UCSD-AML1 (cell line): ENCODE measurements around the gene NADK.

Experiments
- DNase-seq: peaks from one replicate; lab custom pipeline; 2025; ENCODE audit not compliant: unreplicated experiment; lab: John Stamatoyannopoulos, UW

NADK gene, protein sequence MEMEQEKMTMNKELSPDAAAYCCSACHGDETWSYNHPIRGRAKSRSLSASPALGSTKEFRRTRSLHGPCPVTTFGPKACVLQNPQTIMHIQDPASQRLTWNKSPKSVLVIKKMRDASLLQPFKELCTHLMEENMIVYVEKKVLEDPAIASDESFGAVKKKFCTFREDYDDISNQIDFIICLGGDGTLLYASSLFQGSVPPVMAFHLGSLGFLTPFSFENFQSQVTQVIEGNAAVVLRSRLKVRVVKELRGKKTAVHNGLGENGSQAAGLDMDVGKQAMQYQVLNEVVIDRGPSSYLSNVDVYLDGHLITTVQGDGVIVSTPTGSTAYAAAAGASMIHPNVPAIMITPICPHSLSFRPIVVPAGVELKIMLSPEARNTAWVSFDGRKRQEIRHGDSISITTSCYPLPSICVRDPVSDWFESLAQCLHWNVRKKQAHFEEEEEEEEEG

DNA sequence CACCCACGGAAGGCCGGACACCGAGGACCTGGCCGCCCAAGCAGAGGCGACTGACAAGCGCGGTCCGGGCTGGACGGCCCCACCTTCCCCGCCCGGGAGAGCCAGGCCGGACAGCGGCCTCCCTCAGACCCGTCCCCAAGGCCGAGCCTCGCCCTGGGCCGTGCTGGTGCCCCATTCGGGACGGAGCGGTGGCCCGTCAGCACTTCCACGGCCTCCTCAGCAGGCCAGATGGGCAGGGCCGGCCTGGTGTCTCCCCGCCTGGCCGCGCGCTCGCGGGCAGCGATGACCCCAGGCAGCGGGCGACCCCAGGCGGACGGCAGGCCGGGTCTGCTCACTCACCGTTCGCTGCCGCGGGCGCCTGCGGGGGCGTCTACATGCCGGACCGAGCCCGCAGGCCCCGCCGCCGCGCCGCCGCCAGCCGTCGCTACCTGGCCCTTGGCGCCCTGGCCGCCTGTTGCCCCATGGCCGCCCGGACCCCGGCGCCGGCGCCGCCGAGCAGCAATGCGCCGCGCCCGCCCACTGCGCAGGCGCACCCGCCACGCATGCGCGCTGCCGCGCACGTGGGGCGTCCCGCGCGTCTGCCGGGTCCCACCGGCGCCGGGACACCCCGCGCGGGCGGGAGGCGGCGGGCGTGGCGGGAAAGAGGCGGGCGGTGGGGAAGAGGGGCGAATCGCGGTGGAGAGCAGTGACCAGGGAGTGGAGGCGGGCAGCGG lies at the start of gene NADK:
TSS of gene NADK (minus strand) at position 521 of the 713 bp plus-strand sequence. CDS start 13,064 bp downstream, outside the sequence.
- peak; percentile 84 for DNase-seq

DNA sequence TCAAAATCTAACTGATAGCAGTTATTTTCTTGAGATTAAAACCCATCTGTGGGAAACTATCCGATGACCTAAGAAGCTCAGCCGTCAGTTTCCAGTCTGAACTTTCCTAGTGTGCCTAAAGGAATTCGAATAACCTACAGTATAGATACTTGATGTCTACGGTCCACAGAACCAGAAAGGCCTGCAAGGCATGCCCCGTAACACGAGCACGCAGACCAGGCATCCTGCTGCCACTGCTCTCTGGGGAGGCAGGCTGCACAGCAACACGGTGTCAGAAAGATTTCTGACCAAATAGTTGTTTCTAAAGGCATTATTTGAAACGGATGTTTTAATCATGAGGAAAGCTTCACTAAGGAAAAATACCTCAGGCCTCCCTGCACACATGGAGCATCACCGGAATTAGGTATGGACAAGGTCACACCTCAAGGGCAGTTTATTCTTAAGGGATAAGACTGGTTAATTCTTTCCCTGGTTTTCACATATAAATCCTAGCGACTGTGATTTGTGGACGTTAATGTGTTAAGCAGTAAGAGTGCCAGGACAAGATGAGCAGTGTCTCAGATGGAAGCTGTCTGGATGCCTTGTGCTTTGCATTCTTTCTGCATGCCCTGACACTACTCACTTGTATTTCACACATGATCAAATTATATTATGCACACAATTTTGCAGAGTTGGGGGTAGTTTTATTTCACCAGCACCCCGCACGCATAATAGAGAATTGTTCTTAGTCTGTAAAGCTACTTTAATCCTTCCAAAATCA lies 49.0 kb upstream of the NADK start:
- no peak for DNase-seq

DNA sequence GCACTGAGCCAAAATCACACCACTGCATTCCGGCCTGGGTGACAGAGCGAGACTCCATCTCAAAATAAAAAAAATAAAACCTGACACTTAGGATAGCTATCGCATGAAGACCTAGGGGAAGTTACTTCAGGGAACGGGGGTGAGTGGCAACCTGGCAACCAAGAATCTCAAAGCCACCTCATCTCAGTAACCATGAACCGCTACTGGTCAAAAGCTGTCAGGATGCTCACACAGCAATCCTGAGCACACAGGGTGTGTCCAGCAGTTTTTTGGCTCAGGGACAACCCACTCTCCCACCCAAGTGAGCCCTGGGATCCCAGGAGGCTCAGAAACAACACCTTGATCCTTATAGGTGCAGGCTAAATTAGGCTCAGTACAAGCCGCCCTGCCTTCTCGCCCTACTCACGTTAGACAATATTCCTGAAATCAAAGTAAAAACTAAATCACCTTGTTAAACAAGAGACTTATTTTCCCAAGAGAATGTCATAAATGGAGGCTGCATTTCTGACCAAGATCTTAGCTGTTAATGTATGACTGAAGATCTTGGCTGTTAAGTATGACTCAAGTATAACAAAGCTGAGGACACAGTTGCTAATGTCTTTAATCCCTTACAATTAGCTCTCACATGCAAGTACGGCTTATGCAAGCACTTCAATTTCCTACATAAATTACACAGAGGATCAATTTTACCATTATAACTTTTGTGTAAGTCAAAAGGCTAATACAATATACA lies 48.3 kb upstream of the NADK start:
- no peak for DNase-seq

DNA sequence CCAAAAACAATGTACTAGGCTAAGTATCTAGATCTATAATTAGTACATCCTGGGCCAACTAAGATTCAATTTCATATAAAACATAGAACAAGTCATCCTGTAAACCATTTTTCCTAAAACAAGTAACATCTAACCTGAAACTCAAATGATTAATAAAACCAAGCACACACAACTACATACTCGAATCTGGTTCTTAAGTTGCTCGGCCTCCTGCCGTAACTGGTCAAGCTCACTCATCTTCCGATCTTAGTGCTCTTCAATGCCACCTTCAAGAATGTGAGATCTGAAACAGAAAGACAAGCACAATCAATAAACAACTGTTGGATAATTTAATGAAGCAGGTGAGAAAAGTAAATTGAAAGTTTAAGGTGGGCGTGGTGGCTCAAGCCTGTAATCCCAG lies 46.9 kb upstream of the NADK start:
- no peak for DNase-seq

DNA sequence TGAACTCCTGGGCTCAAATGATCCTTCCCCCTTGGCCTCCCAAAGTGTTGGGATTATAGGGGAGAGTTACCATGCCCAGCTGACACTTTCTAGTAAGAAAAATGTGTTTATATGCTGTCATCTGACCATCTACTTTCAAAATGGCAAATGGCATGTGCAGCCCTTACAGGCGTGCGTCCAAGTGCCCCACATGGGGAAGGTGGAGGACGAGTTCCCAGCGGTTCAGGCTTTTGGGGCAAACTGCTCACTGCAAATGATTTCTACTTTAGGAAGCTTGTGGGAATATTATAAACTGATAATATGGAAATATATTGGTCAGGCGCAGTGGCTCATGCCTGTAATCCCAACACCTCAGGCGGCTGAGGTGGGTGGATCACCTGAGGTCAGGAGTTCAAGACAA lies 41.5 kb upstream of the NADK start:
- no peak for DNase-seq

DNA sequence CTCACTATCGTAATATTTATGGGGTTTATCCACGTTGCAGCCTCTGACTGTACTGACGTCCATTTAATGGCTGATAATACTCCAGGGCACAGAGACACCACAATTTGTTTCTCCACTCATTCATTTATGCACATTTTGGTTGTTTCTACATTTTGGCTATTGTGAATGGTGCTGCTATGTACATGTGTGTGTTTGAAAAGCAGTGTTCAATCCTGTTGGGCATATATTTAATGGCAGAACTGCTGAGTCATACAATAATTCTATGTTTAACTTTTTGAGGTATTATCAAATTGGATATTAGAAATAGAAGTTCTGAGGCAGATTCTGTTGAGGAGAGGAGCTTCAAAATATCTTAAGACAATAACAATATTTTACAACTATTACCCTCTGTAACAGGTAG lies 39.0 kb upstream of the NADK start:
- DNase-seq = no peak

DNA sequence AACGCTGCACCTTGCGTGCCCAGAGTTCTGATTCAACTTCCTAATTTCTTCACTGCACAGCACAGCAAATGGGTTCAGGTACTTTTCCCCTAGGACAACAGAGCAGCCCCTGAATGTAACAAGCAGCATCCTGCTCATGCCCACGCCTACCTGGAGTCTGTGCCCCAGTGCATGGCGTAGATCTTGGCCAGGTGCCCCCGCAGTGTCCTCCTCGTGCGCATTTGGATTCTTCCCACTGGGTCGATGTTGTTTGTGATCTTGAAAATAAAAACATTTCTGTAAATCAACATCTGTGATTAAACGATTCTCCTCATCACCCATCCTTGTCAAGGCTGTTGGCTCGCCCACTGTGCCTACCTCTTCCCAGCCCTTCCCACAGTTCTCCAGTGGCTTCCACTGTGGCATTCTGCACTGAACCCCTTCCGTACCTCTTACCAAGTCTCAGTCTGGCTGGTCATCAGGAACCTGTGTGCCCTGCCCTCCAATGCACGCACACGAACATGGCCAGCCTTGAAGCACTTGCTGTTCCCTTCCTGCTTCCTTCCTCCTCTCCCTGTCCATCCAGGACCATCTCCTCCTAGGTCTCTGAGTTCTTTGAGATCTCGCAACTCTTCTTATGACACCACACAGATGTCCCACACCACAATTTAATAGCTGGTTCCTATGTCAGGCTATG lies 37.5 kb upstream of the NADK start:
- DNase-seq = no peak

DNA sequence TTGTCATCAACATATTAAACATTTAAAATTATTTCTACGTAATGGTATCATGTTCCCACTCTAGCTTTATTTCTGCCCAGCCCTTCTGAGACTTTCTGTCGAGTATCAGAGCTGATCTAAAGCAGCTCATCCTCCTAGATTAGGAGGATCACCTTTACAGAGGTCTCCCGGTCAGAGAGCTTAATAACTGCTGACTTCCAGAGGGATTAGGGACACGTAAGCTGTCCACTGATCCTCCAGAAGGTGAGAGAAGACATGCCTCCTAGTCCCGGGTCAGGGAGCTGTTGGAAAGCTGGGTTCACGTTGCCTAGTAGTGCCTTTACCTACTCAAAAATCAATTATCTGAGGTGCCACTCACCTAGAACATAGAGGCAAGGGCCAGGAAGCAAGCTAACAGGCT lies 31.2 kb upstream of the NADK start:
- no peak for DNase-seq

DNA sequence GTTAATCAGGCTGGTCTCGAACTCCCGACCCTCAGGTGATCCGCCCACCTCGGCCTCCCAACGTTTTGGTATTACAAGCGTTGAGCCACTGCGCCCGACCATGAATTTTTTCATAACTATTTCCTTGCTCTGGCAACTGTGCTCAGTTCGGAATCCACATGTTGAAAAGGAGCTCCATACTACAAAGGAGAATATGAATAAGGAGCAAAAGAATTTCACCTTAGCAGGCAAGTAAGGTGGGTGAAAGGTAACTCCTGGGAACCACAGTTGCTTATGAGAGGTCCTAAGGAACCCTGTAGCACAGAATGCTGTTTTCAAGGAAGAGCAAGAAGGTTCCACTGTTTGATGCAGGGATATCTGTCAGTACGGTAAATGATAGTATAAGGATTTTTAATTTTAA lies 29.9 kb upstream of the NADK start:
- no peak for DNase-seq

DNA sequence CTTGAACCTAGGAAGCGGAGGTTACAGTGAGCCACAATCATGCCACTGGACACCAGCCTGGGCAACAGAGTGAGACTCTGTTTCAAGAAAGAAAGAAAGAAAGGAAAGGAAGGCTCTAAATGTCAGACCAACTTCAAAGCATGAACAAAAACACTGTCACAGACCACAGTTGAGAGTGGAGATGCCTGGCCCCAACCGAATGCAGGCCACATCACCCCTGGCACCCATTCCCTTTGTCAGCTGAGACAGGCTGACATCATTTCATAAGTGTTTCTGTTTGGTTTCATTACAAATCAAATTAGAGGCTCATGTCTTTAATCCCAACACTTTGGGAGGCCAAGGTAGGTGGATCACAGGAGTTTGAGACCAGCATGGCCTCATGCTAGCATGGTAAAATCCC lies 28.6 kb upstream of the NADK start:
- no peak for DNase-seq

DNA sequence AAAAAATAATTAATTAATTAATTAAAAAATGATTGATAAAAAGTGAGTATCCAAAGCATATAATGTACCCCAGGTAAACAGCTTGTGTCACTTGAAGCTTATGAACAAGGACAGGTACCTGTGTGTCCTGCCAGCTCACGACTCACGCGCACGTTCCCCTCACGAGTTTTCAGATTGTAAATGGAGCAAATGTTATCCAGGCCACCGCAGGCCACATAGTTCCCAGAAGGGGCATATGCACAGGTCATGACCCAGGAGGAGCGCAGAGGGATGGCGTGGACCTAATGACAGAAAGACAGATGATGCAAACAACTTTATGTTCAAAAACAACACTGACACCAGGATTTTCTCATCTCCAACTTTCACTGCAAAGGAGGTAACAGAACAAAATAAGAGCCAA lies 26.0 kb upstream of the NADK start:
- no peak for DNase-seq

DNA sequence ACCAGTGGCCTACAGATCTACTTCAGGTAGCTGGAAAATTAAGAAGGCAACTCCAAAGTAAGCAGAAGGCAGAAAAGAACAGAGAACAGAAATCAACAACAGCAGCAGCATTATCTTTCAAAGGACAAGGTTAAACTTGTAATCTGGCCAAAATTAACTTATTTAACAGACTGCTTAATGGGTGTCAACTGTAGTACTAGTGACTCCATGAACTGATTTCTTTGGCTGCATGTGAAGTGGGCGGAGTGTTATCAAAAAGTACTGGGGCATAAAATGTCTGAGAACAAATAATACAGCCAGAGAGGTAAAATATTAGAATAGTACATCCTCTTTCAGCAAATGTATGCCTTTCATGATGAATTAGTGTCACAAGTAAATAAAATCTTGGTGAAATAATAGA lies 24.6 kb upstream of the NADK start:
- no peak for DNase-seq

DNA sequence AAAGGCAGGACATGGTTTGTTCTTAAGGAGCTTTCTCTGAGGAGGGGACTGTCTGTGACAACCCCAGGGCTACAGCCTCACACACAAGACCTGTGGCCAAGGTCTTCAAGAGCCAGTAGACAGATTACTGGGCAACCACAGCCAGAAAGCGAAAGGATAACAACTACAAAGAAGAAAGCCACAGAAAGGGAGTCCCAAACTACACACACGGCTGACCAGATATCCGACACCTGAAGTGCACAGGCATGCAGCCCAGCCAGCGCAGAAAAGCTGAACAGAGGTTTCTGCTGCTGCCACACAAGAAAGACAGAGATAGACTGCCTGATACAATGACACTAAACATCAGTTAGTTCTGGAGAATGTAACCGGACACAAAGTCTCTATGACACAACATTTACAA lies 21.4 kb upstream of the NADK start:
- DNase-seq = no peak

DNA sequence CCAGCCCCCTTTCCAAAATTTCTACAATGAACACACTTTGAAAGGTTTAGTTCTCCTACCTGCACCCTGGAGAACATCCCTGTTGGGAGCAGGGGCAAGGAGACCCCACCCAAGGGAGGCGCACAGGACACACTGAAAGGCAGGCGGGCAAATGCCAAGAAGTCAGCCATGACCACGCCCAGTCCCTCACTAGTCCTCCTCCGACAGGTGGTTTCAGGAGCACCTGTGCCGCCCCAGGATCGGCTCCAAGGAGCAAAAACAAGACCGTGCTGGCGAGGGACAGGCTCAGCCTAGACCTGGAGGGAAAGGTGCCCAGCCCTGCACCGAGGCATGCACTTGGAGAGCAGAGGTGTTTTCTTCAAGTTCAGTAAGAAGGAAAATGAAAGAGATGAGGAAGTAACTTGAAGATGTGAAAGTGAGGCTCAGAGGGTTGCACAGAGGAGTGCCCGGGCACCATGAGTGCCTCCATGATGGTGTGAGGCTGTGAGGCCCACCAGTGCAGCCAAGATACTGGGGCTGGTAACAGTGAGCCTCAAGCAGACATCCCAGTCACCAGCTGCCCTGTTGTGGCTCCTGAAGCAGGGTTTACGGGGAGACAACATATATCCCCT lies 19.6 kb upstream of the NADK start:
- no peak for DNase-seq

DNA sequence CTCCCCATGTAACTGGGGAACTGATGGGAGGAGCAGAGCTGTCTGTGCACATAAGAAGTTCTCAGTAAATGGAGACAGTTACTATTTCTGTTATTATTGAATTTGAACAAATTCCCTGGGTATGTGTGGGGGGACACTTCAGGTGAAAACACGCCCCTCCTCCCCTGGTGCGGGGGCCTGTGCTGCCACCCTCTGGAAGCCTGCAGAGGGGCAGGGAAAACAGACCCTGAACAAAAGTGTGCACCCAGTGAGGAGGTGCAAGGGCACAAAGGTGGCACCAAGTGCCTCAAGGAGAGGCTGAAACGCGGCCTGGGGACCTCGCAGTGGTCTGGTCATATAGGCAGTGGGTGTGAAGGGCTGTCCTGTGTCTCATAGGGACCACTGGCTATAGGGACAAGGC lies 18.2 kb upstream of the NADK start:
- no peak for DNase-seq

DNA sequence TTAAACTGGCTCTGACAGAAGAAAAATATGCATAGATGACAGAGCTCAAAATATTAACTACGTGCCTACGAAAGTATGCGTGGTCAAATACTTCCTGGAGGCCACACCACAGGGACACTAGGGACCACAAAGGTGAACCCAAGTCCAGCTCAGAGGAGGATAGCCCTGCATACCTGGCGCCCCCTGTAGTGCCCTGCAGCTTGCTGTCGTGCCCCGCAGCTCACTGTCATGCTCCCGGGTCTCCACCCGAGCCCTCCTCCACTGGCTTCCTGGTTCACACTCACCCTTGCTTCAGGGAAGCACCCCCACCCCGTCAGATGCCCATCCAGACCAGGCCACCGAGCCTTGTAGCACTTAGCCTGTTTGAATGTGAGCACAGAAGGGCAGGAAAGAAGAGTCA lies 16.7 kb upstream of the NADK start:
- DNase-seq = no peak

DNA sequence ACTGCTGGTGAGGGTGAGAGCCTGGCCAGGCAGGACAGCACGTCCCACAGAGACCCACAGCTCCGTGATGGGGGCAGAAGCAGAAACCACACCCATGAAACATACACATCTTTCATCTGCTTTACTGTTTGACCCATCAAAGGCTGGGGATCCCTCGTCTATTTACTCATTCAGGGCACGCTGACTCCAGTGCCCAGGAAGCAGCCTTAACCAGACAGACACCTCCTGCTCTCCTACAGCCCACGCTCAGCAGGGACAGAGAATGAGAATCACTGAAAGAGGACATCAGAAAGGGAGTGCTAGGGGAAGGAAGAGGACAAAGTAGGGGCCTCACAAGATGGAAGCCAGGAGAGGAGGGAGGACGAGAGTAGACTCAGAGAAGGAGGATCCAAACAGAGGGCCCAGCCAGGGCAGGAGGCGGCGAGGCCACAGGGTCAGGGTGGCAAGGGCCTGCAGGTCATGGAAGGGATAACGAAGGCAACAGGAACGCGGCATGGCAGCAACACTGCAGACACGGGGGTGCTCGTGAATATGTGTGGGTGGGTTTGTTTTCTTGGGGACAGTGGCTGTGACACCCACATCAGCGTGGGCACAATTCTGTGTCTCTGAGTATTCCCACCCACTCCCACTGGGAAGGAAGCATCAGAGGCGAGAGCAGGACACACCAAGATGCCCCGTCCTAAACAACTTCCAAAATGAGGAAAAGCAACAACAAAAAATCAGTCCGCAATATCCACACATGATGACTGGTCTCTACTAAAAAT lies 15.4 kb upstream of the NADK start:
- DNase-seq = no peak

DNA sequence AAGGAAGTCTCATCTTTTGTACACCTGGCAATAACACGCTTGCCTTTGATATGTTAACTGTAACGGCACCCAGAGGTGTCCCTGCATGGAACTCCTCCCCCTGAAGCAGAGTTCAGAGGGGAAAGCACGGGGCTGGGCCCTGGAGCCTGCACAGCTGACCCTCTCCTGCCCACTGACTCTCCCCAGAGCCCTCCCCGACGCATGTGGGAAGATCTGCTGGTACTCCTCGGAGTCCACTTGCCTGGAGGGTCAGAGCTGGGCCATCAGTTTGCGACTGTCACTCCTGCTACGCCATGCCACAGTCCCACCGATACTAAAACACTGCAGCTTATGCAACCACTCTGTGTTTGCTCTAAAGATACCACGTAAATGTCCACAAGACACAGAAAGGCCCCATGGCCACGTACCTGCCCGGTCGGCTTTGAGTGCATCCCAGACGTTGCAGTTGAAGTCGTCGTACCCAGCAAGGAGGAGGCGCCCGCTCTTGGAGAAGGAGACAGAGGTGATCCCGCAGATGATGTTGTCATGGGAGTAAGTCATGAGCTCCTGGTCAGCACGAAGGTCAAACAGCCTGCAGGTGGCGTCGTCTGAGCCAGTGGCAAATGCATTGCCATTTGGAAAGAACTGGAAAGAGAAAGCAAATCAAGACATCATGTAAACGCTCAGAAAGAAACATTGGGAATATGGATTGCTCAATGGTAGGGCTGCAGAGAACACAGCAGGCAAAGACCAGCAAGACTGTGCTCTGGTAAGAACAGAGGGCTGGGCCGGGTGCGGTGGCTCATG lies 10.6 kb upstream of the NADK start:
- DNase-seq = peak; percentile 29

DNA sequence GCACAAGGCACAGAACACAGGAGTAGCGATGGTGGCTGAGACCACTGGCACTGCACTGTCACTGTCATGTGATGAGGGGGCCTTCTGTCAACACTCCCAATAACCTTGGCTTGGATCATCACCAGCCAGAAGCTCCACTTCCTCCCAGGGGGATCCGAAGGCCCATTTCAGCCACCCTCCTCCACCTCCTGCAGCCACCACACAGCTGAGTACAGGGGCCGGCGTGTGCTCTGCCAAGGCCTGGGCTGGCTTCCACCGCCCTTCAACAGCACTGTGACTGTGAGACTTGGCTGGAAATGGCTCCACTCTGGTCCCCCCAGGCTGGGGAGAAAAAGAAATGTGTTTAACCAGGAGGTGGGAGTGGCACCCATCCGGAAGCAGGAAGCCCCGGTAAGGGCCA lies 9.9 kb upstream of the NADK start:
- no peak for DNase-seq
